HAP-1 (cell line): Measurements from ENCODE around the gene ASPM.

Experiments used
- DNase-seq, 2 experiments: peaks; one replicate each; pipeline ENCODE4 v3.0.0-alpha.2; 2016 to 2020; ENCODE audit warnings: low spot score in 2 of 2
- H3K27me3 ChIP-seq: fragments of 250-450 bp; sonication (Bioruptor Pico); 2 replicates; pipeline ENCODE4 v1.5.1; 2020; ENCODE audit warnings: low read depth, mild to moderate bottlenecking, moderate library complexity
- H3K36me3 ChIP-seq: fragments of 250-450 bp; sonication (Bioruptor Pico); replicated peaks from 2 replicates; pipeline ENCODE4 v1.5.1; 2020; ENCODE audit warnings: mild to moderate bottlenecking
- H3K4me1 ChIP-seq: fragments of 250-450 bp; sonication (Bioruptor Pico); 2 replicates; pipeline ENCODE4 v1.5.1; 2020; ENCODE audit warnings: mild to moderate bottlenecking
- H3K4me3 ChIP-seq: fragments of 250-450 bp; sonication (Bioruptor Pico); 2 replicates; pipeline ENCODE4 v1.5.1; 2020; ENCODE audit warnings: mild to moderate bottlenecking, moderate library complexity
- H3K9me3 ChIP-seq: fragments of 250-450 bp; sonication (Bioruptor Pico); 2 replicates; pipeline ENCODE4 v1.5.1; 2020; ENCODE audit warnings: mild to moderate bottlenecking, moderate library complexity
- in situ Hi-C: fragments of 300-500 bp; cut with MboI; formaldehyde crosslinking; loops from 3 replicates; pipeline ENCODE4 v1.14.3; 2020; ENCODE audit warnings: low sequenced_read_pairs, inconsistent platforms, mixed read lengths

ASPM gene

DNA sequence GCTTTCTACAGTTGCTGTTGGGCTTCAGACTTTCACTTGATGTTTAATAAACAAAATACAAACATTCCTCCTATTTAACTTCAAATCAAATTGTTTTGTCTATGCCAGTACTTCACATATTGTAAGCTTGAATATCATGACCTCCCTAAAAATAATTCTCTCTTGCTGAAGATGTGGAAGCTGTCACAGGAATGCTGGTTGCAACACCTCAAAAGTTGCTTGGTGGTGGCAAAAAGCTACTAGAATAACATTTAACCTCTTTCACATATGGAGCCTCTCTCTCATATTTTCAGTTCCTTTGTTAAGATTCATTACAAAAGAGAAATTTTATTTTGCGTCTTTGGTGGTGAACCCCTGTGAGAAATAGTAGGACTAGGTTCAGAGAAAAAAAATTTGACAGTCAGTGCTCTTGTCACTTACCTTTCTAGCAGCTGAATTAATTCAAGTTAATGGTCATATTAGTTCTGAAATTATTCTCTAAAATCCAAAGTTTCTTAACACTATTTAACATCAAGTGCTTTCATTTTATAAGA, 53.9 kb downstream of the ASPM start:
- H3K4me3 ChIP-seq, result no peak overlapping the region
- H3K9me3 ChIP-seq, result no peaks in the 10 kb centered on the region
- in situ Hi-C loops, result no loop called here
- peaks cover 71% of the 10 kb centered on the region for H3K36me3 ChIP-seq
- DNase-seq, result no peak
- H3K4me1 ChIP-seq, result no peaks in the 10 kb centered on the region
- H3K27me3 ChIP-seq, result no peaks in the 10 kb centered on the region

DNA sequence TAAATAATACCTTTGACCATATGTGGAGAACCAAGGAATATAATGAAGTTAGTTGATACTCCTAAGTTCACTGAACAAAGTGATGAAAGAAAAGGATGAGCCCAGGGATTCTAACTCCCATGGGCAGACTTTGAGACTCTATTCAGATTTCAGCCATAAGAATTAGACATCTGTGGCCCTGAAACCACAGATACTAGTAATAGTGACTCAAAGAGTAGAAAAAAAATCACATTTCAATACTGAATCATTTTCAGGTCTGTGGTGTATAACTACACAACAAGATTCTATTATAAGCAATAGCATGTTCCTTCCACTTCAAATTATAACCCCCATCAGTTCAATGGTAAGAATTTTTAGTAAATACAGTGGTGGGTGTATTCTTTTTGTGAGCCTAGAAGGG, 63.0 kb downstream of the ASPM start:
- Histone ChIP-seq H3K4me1 (no peaks in the 10 kb centered on the region), H3K9me3 (peaks cover 8% of the 10 kb centered on the region), H3K4me3 (no peak overlapping the region), H3K36me3 (peaks cover 59% of the 10 kb centered on the region), H3K27me3 (no peaks in the 10 kb centered on the region)
- DNase-seq, result no peak
- in situ Hi-C loops, result no loop called here

DNA sequence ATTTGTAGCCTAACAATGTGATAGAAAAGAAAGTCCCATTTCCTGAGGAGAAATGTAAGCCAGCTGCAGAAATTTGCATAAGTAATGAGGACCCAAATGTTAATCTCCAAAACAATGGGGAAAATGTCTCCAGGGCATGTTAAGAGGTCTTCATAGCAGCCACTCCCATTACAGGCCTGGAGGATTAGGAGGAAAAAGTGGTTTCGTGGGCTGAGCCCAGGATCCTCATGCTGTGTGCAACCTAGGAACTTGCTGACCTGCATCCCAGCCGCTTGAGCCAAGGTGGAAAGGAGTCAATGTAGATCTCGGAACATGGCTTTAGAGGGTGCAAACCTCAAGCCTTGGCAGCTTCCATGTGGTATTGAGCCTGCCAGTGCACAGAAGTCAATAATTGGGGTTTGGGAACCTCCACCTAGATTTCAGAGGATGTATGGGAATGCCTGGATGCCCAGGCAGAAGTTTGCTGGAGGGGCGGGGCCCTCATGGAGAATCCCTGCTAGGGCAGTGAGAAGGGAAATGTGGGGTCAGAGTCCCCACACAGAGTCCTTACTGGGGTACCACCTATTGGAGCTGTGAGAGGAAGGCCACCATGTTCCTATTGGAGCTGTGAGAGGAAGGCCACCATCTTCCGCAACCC, 65.2 kb downstream of the ASPM start:
- Histone ChIP-seq H3K36me3 (peaks cover 38% of the 10 kb centered on the region), H3K9me3 (peaks cover 8% of the 10 kb centered on the region), H3K4me1 (no peaks in the 10 kb centered on the region), H3K4me3 (no peak overlapping the region), H3K27me3 (no peaks in the 10 kb centered on the region)
- in situ Hi-C loops, result no loop called here
- DNase-seq, result no peak

DNA sequence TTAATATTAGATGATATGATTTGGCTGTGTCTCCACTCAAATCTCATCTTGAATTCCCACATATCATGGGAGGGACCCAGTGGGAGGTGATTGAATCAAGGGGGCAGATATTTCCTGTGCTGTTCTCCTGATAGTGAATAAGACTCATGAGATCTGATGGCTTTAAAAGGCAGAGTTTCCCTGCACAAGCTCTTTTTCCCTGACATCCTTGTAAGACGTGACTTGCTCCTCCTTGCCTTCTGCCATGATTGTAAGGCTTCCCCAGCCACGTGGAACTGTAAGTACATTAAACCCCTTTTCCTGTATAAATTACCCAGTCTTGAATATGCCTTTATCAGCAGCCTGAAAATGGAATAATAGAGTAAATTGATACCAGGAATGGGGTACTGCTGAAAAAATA, 66.1 kb downstream of the ASPM start:
- Histone ChIP-seq H3K4me3 (no peak overlapping the region), H3K36me3 (peaks cover 29% of the 10 kb centered on the region), H3K4me1 (no peaks in the 10 kb centered on the region), H3K27me3 (no peaks in the 10 kb centered on the region), H3K9me3 (peaks cover 8% of the 10 kb centered on the region)
- in situ Hi-C loops, result no loop called here
- DNase-seq, result no peak

DNA sequence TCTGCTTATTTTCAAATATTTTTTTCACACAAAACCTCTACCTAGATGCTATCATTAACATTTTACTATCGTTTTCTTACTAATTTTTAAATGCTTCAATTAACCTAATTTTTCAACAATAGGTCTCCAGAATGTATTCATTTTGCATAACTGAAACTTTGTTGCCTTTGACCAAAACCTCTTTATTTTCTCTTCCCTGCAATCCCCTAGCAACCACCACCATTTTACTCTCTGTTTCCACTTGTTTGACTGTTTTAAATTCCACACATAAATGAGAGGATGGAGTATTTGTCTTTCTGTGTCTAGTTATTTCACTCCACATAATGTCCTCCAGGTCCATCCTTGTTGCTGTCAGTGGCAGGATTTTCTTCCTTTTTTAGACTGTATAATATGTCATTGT, 69.9 kb downstream of the ASPM start:
- H3K4me1 ChIP-seq, result no peaks in the 10 kb centered on the region
- no peaks in the 10 kb centered on the region for H3K27me3 ChIP-seq
- no peak overlapping the region for H3K4me3 ChIP-seq
- DNase-seq, result no peak
- no peaks in the 10 kb centered on the region for H3K36me3 ChIP-seq
- peaks cover 8% of the 10 kb centered on the region for H3K9me3 ChIP-seq
- in situ Hi-C loops, result no loop called here

DNA sequence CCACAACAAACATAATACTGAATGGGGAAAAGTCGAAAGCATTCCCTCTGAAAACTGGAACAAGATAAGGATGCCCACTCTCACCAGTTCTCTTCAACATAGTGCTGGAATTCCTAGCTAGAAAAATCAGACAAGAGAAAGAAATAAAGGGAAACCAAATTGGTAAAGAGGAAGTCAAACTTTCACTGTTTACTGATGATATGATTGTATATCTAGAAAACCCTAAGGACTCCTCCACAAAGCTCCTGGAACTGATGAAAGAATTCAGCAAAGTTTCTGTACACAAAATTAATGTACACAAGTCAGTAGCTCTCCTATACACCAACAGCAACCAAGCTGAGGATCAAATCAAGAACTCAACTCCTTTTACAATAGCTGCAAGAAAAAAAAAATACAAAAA, 72.5 kb downstream of the ASPM start:
- Histone ChIP-seq H3K4me3 (no peak overlapping the region), H3K4me1 (no peaks in the 10 kb centered on the region), H3K9me3 (no peaks in the 10 kb centered on the region), H3K27me3 (no peaks in the 10 kb centered on the region), H3K36me3 (no peaks in the 10 kb centered on the region)
- in situ Hi-C loops, result no loop called here
- DNase-seq, result no peak

DNA sequence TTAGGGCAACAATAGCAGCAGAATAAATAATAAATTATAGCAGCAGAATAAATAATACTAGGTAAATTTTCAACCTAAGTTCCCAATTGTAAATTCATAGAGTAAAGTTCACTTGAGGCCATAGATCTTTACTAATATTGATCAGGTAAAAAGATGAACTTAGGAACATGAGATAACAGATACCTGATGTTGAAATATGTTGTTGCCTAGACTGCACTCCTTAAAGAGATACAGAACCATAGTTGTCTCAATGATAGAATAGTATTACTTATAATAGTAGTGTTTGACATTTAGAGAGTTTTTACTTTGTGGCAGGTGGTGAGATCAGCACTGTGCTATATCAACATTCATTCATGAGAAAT, 79.0 kb downstream of the ASPM start:
- DNase-seq, result no peak

DNA sequence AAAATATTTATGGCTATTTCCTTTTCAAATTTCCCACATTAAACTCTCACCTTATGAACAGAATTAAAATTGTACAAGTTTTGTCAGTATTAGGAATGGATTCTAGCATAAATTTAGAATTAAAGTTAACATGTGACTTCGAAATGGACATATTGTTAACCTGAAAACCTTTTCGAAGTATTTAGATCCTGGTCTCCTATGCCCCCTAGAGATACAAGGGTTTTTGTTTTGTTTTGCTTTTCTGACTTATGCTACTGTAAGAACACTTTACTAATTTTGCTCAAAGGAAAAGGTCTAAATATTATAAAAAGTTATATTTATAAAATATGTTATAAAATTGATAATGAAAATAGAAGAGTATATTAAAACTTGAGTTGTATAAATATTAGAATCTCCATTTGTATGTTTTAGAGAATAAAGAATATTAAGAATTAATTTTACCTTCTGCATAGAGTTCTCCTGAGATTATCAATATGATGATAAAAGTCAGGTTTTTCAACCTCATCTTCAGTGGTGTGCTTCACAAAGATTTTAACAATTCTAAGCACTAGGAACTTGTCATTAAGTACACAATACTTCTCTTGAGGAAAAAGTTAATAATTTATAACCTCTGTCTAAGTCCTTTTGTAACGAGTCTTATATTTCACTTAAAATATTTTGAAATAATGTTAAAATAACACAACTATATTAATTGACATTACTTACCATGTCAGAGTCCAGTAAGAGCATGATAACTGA, 79.6 kb downstream of the ASPM start, which contains the start of gene F13B:
Gene F13B, minus strand, starts transcription at position 542 of the 738 bp plus-strand sequence. Its CDS starts 37 bp downstream, at position 505.
- H3K9me3 ChIP-seq, result no peaks in the 10 kb centered on the region
- H3K36me3 ChIP-seq, result no peaks in the 10 kb centered on the region
- H3K27me3 ChIP-seq, result no peaks in the 10 kb centered on the region
- H3K4me1 ChIP-seq, result no peaks in the 10 kb centered on the region
- in situ Hi-C loops, result no loop called here
- H3K4me3 ChIP-seq, result no peak within 1 kb of the TSS
- DNase-seq, result no peak

More for the DNA sequence above, 79.0 kb downstream of the ASPM start:
- Histone ChIP-seq H3K36me3 (no peaks in the 10 kb centered on the region), H3K4me3 (no peak overlapping the region), H3K9me3 (no peaks in the 10 kb centered on the region), H3K27me3 (no peaks in the 10 kb centered on the region), H3K4me1 (no peaks in the 10 kb centered on the region)
- in situ Hi-C loops, result no loop called here

DNA sequence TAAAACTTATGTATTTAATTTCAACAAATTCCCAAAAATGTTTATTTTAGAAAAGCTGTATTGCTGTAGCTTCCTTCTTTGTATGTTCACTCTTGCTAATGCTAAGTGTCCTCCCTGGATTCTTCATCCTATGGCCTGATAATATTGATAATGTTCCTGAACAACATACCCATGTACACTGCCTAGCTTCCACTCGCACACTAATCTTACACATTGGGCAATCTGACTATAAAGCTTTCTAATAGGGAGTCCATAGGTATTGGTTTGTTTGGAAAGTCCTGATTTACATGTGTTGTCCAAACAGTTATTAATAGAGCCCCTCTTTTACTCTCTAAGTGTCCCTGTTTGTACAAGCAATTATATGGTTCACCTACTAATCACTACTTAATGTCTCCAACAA, 80.2 kb downstream of the ASPM start:
- Histone ChIP-seq H3K9me3 (no peaks in the 10 kb centered on the region), H3K27me3 (no peaks in the 10 kb centered on the region), H3K4me3 (no peak overlapping the region), H3K36me3 (no peaks in the 10 kb centered on the region), H3K4me1 (no peaks in the 10 kb centered on the region)
- in situ Hi-C loops, result no loop called here
- no peak for DNase-seq

DNA sequence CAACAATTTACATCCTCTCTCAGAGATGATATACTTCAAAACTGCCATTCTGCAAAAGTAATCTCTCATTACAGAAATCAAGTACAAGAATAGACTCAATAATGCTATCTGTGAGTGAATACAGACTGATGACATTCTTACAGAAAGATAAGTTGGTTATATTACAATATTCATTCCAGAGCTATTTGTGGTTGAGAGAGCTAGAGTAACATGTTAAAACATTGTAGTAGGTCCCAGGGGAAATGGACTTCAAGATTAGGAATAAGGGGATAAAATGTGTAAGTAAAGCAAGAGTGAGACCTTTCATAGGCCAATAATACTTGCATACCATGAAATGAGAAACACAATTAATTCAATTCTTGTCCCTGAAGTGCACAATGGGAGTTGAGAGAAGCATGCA, 80.9 kb downstream of the ASPM start:
- H3K9me3 ChIP-seq, result no peaks in the 10 kb centered on the region
- no peaks in the 10 kb centered on the region for H3K27me3 ChIP-seq
- no peaks in the 10 kb centered on the region for H3K36me3 ChIP-seq
- H3K4me1 ChIP-seq, result no peaks in the 10 kb centered on the region
- DNase-seq, result no peak
- no peak overlapping the region for H3K4me3 ChIP-seq
- in situ Hi-C loops, result no loop called here

DNA sequence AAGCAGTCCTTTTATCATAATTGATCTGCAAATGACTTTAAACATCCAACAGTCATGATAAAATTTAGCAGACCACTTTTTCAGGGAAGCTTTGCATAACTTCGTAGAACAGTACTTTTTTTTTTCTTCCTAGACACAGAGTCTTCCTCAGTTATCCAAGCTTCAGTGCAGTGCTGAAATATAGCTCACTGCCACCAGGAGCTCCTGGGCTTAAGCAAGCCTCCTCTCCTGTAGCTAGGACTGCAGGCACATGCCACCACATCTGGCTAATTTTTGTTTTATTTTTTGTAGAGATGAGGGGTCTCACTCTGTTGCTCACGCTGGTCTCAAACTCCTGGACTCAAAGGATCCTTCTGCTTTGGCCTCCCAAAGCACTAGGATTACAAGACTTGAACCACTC, 83.3 kb downstream of the ASPM start:
- in situ Hi-C loops, result no loop called here
- Histone ChIP-seq H3K4me3 (no peak overlapping the region), H3K36me3 (no peaks in the 10 kb centered on the region), H3K9me3 (no peaks in the 10 kb centered on the region), H3K27me3 (no peaks in the 10 kb centered on the region), H3K4me1 (no peaks in the 10 kb centered on the region)
- no peak for DNase-seq

DNA sequence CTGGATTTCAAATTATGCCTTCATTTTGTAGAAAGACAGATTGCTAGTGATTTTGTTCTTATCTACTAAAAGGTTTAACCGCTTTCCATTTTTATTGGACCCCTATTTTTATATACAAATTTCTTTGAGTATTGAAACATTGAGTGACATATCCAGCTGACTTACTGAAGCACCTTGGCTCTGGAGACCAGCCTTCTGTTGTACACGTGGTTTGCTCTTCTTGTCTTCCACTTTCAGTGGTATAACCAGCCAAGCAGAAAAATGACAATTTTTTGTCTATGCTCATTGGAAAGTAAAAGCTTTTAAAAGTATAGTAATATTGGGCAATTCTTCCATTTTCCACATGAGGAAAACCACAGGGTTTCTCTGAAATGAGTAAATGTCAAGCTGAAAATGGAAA, 83.8 kb downstream of the ASPM start:
- in situ Hi-C loops, result no loop called here
- DNase-seq, result no peak
- H3K36me3 ChIP-seq, result no peaks in the 10 kb centered on the region
- no peaks in the 10 kb centered on the region for H3K27me3 ChIP-seq
- H3K4me1 ChIP-seq, result no peaks in the 10 kb centered on the region
- no peak overlapping the region for H3K4me3 ChIP-seq
- no peaks in the 10 kb centered on the region for H3K9me3 ChIP-seq

DNA sequence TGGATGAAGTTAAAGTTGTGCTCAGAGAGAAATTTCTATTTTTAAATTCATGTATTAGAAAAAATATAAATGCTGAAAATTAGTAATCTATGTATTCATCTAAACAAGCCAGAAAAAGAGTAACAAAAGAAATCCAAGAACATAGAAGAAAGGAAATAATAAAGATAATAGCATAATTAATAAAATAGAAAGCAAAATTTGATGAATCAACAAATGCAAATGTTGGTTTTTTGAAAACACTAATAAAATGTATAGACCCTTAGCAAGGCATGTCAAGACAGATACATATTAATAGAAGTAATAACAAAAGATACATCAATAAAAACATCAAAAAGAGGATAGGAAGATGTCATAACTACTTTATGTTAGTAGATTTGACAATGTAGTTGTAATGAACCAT, 97.4 kb downstream of the ASPM start:
- DNase-seq, result no peak
- Histone ChIP-seq H3K27me3 (no peaks in the 10 kb centered on the region), H3K4me1 (no peaks in the 10 kb centered on the region), H3K36me3 (no peaks in the 10 kb centered on the region), H3K9me3 (no peaks in the 10 kb centered on the region), H3K4me3 (no peak overlapping the region)
- in situ Hi-C loops, result no loop called here

DNA sequence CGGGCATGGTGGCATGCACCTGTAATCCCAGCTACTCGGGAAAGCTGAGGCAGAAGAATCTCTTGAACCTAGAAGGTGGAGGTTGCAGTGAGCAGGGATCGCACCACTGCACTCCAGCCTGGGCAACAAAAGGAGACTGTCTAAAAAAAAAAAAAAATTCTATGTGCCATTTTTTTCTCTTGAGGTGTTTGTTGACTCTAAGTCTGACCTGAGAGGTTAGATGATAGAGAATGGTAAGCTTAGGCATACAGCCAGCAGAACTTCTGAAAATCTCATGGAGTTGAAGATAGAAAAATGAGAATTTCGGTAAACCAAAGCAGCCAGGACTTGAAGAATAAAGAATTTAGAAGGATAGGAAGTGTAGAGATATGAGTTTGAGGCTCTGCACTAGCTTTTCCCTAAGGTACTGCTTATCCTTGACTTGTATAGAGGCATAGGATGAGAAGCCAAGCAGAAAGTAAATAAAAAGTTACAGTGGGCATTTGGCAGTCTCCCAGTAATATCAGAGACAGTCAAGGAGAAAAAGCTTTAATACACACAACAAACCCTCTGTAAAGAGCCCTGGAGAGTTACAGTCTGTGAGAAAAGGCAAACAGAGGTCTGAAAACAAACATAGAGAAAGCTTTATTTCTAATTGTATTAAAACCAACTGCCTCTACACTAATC, 103.7 kb downstream of the ASPM start:
- no peaks in the 10 kb centered on the region for H3K4me1 ChIP-seq
- H3K9me3 ChIP-seq, result no peaks in the 10 kb centered on the region
- H3K4me3 ChIP-seq, result no peak overlapping the region
- DNase-seq, result no peak
- H3K36me3 ChIP-seq, result no peaks in the 10 kb centered on the region
- H3K27me3 ChIP-seq, result no peaks in the 10 kb centered on the region
- in situ Hi-C loops, result no loop called here
